ENCODE data around the gene C10orf90. TPM values are rescaled to one million over a fixed set of nuclear protein-coding genes. Genes with fewer than 3 reads are reported as not detected.

Gene C10orf90
- total RNA-seq, 2 experiments from 2014 or later = not detected

DNA sequence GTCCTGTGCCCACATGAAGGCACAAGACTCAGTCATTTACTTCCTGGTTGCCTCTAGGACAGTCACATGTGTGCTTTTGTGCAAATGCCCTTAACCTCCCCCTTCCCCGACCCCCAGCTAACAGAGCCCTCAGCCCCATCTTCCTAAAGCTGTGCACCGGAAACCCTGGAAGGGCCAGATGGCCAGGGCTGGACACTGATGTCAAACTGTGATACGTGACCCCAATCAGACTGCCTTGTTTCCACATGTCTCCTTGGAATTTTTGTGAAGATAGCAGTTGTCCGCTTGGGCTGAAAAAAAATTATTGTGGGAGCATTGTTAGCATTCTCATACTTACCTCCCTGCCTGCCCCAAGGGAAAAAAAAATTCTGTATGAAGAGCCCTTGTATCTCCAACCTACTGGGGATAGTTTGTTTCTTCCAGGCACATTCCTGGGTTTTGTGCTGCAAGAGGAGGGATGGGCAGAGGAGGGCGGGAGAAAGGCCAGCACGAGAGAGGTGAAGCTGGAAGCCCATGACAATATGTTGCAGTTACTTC is 265.2 kb downstream of the C10orf90 start:
- ChIA-PET CTCF (interaction anchor here (0.7 kb wide), 1 partner anchor 72 kb away, joined by 3 read pairs; no protein-coding TSS in a partner anchor), POLR2A (no interaction called here)

DNA sequence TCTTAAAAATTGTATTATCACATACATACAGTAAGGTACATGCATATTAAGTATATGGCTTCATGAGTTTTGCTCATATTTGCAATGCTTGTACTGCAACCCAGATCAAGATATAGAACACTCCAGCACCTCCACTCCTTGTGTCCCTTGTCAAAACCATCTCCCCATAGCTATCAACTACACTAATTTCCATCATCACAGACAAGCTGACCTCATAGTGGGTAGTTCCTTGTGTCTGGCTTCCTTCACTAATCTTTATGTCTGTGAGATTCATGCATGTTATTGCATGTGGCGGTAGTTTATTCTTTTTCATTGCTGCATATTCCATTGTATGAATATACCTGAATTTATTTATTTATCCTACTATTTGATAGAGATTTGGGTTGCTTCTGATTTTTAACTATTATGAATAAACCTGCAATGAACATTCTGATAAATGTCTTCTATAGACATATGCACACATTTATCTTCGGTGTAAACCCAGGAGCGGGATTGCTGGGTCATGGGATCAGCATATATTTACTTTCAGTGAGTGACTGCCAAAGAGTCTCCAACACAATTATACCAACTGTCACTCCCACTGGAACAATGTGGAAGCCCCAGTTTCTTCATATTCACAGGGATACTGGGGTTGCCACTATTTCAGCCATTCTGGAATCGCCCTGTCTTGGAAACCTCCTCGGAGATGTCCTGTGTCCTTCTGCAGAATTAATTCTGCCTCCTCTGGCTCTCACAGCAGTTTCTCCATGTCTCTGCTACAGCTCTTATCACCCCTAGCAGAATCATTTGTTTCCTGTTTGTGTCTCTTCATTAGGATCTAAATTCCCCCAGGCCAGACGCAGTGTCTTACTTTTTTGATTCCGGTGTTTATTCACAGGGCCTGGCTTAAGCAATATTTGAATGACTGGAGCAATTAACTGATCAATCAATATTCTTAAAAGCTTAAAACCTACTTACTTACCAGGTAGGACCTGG is 267.5 kb downstream of the C10orf90 start:
- CTCF ChIA-PET = no interaction called here
- POLR2A ChIA-PET = no interaction called here

DNA sequence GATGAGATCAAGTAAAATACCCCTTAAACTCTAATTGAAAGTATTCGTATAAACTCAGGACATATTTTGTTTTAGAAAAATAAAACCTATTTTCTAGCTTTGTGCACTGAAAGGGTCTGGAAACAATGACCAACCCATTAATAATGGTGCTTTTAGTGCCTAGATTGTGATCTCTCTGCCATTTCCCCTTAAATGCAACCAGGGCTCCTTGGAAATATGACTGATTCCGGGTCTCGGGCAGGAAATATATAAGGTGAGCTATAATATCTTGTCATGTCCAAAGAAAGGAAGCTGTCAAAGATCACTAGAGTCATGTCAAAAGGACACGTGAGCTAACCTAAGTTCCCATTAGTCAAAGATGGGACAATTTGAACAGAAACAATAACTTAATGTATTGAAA is 269.9 kb downstream of the C10orf90 start:
- POLR2A ChIA-PET = no interaction called here
- CTCF ChIA-PET = no interaction called here

DNA sequence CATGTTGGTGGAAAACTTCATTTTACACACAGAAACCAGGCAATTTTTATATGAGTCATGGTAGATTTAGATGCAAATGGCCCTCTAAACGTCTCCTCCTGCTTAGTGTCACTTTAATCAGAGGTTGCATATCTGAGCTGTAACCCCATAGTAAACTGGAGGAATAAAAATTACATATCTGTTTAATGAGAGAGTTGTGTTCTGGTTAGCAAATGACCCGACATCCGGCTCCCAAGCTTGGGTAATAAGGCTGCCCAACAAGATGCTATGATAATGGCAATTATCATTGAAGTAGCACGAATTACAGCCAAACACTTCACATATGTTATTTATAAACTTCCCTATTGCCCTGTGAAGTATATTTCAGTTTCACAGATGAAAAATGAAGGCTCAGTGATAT is 271.6 kb downstream of the C10orf90 start:
- CTCF ChIA-PET = no interaction called here
- POLR2A ChIA-PET = no interaction called here

DNA sequence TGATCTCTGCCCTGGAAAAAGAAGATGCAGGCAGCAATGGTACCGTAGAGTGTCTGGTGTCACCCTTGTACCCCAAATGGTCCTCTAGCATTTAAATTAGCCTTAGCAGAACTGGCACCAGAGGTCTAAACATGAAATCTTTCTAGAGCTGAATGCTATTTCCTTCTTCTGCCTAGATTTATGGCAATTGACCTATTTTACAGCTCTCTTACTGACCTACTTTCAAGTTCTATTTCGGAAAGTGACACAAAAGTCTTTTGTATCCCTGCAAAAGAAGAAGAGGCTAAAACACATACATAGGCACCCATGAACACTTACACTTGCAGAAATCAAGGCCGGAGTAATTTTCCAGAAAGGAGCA is 272.1 kb downstream of the C10orf90 start:
- POLR2A ChIA-PET = no interaction called here
- CTCF ChIA-PET = no interaction called here

DNA sequence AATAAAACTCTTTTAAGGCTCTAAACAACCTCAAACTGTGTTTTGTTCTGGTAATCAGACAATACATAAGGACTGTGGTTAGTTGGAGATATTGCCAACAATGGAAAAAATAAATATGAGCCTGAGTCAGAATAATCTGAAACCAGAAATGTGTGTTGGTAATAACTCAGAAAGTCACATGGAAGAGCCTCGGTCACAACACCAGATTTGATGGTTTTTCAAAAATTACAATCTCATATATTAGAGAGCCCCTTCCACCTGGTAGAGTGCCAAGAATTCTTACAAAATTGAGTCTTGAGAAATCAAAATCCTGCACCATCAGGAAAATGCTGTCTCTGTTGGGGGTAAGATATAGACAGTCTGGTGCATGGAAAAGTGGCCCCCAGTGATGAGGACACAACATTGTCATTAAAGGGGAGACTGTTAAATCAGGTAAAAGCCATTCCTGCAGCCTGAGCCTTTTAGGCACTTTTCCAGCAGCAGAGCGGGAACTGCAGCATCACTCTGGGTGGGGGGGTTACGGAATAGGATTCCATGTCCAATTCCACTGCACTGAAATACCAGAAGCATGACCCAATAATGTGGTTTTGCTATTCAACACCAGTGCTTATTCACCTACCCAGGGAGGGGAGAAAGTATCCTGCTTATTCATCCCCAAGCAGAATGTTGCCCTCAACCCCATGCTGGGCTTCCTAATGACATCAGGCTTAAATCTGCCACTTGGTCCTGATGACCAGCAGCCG is 272.7 kb downstream of the C10orf90 start:
- POLR2A ChIA-PET = no interaction called here
- CTCF ChIA-PET = no interaction called here

DNA sequence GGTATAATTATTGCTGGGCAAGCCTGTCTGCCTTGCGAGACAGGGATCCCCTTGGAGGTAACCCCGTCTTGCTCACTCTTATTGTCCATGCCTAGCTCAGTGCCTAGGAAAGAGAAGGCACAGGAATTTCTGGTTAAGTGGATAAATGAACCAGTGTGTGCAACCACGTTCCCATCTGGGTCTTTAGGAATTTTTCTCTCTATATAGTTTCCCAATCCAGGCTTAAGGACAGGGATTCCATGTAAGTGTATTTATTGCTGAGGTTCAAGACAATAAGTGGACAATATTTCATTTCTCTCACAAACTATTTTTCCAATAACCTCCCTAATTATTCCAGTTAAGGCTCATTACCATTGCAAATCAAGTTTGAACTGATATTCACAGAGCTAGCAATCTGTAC is 273.3 kb downstream of the C10orf90 start:
- CTCF ChIA-PET = no interaction called here
- POLR2A ChIA-PET = no interaction called here

DNA sequence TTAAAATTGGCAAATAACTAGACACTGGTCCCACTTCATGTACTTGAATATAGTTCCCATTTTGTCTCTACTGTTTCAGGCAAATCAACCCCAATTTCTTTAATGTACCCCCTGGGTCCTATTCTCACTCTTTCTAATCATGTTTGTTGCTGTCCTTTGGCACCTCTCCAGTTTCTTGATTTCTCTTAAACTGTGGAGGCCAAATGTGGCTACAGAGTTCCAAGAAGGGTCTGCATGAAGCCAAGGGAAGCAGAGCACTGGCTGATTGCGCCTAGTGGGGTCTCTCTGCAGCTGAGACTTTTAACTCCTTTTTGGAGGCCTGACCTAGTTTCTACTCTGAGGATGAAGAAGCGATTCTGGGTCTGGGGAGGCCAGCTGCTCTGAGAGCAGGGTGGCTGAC is 275.5 kb downstream of the C10orf90 start:
- CTCF ChIA-PET = no interaction called here
- POLR2A ChIA-PET = no interaction called here

DNA sequence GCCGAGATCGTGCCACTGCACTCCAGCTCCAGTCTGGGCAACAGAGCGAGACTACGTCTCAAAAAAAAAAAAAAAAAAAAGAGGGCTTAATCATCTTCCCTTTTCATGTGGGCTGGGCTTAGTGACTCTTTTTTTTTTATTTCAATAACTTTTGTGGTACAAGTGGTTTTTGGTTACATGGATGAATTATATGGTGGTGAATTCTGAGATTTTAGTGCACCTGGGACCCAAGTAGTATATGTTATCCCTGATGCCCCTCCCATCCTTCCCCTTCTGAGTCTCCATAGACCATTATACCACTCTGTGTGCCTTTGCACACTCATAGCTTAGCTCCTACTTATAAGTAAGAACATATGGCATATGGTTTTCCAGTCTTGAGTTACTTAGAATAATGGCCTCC is 277.4 kb downstream of the C10orf90 start:
- ChIA-PET CTCF (interaction anchor here (0.7 kb wide), 1 partner anchor 732 kb away, joined by 4 read pairs; no protein-coding TSS in a partner anchor), POLR2A (no interaction called here)

DNA sequence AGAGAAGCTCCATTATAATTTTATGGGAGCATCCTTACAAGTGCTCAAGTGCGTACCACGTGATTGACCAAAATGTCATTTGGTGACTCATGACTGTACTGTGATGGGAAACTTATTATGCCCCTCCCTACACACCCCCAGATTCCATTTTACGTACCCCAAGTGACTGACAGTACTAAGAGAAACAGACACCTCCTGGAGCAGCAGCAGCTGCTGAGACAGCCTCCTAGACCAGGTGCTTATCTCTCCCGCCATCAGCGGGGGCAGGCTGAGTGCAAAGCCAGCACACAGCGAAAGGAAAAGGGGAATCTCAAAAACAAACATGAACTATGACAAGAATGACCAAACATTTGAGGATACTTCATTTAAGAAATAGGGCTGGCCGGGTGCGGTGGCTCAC is 278.0 kb downstream of the C10orf90 start:
- POLR2A ChIA-PET = no interaction called here
- CTCF ChIA-PET = interaction anchor here (0.7 kb wide), 1 partner anchor 733 kb away, joined by 4 read pairs; no protein-coding TSS in a partner anchor

DNA sequence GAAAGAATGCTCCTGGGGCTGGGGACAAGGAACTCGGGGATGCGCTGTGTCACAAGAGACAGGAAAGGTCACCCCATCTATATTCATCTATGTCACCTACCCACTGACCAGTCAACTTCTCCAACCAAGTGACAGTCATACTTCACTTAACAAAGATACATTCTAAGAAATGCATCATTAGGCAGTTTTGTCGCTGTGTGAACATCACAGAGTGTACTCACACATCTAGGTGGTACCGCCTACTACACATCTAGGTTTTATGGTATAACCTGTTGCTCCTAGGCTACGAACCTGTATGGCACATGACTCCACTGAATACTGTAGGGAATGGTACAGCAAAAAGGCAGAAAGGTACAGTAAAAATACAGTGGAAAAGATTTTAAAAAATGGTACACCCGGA is 278.4 kb downstream of the C10orf90 start:
- POLR2A ChIA-PET = no interaction called here
- CTCF ChIA-PET = no interaction called here

DNA sequence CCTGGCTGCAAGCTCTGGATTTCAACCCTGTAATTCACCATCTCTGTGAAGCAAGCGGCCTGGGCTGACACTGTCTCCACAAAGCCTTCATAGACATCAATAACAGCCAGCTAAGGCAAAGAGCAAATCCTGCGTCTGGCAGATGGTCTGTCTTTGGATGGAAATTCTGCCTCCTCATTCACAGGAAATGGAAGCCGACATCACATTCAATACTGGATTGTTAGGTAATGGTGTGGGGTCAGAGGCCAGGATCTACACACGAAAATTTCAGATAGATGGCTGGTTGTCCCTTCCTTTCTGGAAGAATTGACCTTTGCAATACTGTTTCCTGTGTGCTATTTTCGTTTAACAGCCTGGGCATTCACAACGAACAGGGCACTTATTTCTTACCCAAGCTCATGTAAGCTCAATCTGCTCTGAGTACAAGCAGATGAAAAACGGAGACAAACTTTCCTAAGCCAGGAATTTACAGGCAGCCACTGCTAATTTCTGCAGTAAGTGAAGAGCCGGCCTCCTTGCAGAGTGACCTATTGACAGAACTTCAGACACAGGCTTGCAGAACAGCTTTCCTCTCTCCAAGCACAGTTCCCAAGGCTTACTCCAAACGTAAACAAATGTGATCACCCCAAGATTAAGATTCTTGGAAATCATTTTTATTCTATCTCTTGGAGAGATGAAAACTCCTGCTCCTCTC is 279.2 kb downstream of the C10orf90 start:
- POLR2A ChIA-PET = no interaction called here
- CTCF ChIA-PET = no interaction called here

DNA sequence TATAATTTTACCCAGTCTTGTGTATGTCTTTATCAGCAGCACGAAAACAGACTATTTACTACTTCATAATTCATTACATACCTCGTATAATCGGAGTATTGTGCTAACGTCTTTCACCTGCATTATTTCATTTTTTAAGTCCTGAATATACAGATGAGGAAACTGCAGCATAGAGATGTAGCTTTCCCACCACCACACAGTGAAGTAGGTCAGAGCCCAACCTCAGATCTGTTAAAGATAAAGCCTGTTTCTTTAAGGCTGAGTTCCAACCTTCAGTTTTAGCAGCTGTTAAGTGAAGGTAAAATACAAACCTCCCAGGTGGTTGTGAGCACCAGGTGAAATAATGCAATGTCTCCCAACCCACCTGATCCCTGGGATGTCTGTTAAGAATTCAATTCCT is 280.2 kb downstream of the C10orf90 start:
- POLR2A ChIA-PET = no interaction called here
- CTCF ChIA-PET = no interaction called here

DNA sequence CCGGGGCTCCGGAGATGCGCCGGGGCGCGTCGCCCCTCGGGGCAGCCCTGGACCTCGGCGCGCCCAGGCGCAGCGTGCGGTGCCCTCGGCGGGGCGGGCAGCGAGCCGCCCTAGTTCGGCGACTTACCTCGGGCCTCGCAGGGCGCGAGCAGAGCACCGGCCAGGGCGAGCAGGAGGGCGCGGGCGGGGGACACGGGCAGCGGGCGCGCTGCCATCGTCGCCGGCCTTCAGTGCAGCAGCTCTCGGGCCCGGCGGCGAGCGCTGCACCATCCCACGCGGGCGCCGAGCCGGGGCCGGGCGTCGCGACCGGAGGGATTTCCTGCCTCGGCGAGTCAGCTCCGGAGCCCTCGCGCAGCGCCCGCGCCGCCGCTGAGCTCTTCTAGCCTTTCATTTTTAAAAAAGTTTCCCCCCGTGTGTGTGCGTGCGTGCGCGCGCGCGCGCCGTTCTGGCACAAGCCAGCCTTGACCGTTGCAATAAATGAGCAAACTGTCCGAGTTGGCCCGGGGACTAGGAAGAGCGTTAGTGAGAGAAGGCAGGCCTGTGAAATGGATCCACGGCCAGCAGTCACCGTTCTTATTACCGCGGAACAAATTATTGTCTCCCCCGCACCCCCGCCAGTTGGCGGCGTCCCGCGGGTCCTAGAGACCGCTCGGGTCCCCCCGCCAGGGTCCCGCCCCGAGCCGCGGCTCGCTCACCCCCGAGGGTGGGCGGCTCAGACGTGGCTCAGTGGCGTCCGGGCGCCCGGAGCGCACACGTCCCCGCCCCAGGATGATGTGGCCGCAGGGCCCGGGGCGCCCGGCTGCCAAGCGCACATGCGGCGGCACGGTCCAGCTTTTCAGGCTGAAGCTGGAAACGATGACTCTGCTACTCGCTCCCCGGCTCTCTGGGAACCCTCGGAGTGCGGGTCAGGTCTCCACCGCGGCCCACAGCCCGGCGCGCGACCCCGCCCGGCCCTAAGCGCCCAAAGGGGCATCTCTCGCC is 282.3 kb downstream of the C10orf90 start, which contains the start of gene ADAM12:
Gene ADAM12, minus strand, starts transcription at position 547 of the 981 bp plus-strand sequence. Its CDS starts 332 bp downstream, at position 215.
- ChIA-PET POLR2A (no interaction called here), CTCF (no interaction called here)

DNA sequence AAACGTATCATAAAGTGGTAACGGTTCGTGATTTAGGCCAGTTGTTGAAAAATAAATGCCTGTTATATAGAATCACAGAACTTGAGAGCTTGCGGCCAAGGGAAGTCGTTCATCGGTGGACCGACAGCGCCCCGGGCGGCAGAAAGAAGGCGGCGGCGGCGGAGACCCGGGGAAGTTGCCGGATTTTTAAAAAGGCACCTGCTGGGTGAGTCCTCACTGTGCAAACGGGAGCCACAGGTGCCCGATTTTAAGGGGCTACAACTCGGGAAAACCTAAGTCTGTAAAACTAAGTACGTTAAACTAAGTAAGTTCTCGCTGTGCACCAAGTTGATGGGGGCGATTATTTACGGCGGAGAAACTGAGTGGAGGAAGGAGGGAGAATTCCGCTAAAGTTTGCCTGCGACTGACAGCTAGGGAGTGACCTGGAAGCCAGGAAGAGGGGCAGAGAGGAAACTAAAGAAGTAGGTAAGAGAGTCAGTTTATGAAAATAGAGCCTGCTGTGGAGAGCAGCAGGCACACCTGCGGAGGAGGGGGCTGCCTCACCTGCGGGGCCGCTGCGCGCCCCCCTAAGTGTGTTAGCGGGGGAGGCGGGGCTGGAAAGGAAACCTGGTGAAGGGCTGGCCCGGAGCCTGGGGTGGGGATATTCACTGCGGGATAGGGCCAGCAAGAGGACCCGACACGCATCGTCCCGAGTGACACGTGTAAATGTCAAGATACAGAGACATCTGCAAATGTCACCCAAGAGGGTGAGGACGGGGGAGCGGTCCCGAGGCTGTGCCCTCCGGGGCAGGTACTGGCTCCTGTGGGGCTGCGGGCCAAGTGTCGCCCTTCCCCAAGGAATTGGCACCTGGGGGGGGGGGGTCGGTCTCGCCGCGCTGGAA is 283.2 kb downstream of the C10orf90 start:
- POLR2A ChIA-PET = no interaction called here
- CTCF ChIA-PET = no interaction called here

DNA sequence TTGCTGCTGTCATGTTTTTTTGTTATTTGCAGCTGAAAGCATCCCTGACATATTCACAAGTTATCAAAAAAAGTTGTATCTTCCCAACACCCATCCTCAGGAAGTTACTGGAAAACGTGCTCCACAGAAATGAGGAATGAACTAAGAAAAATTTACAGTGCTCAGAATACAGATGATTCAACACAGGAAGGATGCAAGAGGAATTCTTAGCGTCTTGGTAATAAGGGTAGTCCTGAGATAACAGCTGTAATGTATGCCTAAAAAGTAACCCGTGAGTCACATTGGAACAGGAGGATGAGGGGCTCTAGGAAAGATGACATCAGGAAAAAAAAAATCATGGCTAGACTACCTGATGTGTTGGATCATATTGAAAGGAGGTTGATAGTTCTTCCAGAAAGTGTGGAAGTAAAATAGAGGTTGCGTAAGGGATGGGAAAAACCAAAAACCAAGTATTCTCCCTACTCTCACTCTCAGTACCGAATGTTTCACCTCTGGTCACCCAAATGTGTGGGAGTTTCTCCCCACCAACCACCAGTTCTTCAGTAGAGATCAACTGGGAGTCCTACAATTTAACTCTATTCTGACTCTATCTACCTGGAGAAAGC is 286.1 kb downstream of the C10orf90 start:
- ChIA-PET CTCF (no interaction called here), POLR2A (no interaction called here)

DNA sequence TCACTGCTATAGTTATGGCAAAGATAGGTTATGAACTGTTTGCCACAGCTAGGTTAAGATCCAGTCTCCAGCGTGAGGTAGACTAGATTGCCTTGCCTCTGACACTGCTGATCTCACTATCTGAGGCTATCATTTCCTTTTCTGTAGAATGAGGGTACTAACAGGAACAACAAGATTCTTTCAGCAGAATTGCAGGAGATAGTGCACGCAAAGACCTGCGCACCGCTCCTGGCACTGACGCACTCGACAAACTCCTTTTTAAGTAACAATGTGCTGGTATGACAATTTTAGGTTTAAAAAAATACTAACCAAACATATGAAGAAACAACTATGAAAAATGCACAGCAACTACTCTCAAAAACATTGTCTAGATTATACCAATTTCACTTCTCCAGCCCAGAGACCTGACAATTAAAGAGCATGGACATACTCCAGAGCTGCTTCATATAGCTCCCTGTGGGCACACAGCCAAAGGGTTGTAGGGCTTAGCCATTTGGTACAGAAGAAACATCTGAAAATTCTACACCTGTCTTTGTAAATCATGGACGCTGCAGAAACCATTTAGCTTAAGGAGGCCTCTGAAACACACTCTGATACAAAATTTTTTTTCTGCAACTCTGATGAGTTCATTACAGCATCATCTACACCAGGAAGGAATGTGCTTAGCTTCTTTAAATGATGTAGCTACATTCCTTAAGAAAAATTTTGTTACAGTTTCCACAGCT is 290.0 kb downstream of the C10orf90 start:
- ChIA-PET CTCF (no interaction called here), POLR2A (no interaction called here)

Data from activated CD8-positive, alpha-beta memory T cell treated with anti-CD3 and anti-CD28 coated beads for 36 hours (primary cell).